Osteocyte (in vitro differentiated cells): Measurements from ENCODE around the gene WDR35. TPM values are rescaled to one million over a fixed set of nuclear protein-coding genes. Genes with fewer than 3 reads are reported as not detected.

Source experiments
- DNase-seq: peaks from one replicate; pipeline ENCODE4 v3.0.0; 2021; ENCODE audit warnings: mixed read lengths; ENCODE audit not compliant: unreplicated experiment; ENCODE audit errors: extremely low spot score
- H3K27ac Mint-ChIP-seq: one replicate; pipeline ENCODE4 v1.8.0; 2021; ENCODE audit warnings: mild to moderate bottlenecking, mixed read lengths; ENCODE audit not compliant: unreplicated experiment
- H3K27me3 Mint-ChIP-seq: one replicate; pipeline ENCODE4 v1.8.0; 2021; ENCODE audit warnings: mixed read lengths; ENCODE audit not compliant: unreplicated experiment
- H3K36me3 Mint-ChIP-seq: one replicate; pipeline ENCODE4 v1.8.0; 2021; ENCODE audit warnings: mixed read lengths; ENCODE audit not compliant: unreplicated experiment
- H3K4me1 Mint-ChIP-seq: one replicate; pipeline ENCODE4 v1.8.0; 2021; ENCODE audit warnings: mixed read lengths; ENCODE audit not compliant: unreplicated experiment
- H3K4me3 Mint-ChIP-seq: one replicate; pipeline ENCODE4 v1.8.0; 2021; ENCODE audit warnings: mild to moderate bottlenecking, moderate library complexity, mixed read lengths; ENCODE audit not compliant: unreplicated experiment
- H3K9me3 Mint-ChIP-seq: one replicate; pipeline ENCODE4 v1.8.0; 2021; ENCODE audit warnings: mixed read lengths; ENCODE audit not compliant: unreplicated experiment
- CTCF ChIP-seq: fragments of 200-600 bp; sonication (generic); IDR thresholded peaks from 2 replicates; pipeline ENCODE4 v1.5.0; 2021; ENCODE audit warnings: antibody characterized with exemption, mild to moderate bottlenecking, moderate library complexity
- long read RNA-seq: library from polyadenylated mRNA; unstranded; transcript quantifications from one replicate; pipeline ENCODE4 v2.0.0, GENCODE V29; 2021
- total RNA-seq: library from RNA; stranded (reverse); gene quantifications from 2 replicates; pipeline ENCODE4 v1.2.1, GENCODE V29; 2021

Gene WDR35
- 11.0 and 11.4 TPM in 2 replicates for total RNA-seq
- long read RNA-seq, full-length matches to known transcripts, result 9 of 62 reads
- long read RNA-seq, partial matches to known transcripts, result 31 of 62 reads
- long read RNA-seq, other reads (novel, unspliced or antisense), result 22 of 62 reads

GRCh38 chr2:19989667-19990415, at the start of gene WDR35:
Gene WDR35, minus strand, starts transcription at chr2:19990105. Its CDS starts 90 bp downstream, at chr2:19990015.
- Mint-ChIP-seq H3K27ac (peak within 1 kb of the TSS; percentile 92), H3K4me1 (peaks cover 22% of the 10 kb centered on the region), H3K27me3 (no peaks in the 10 kb centered on the region), H3K4me3 (peak within 1 kb of the TSS; percentile 93), H3K36me3 (peaks cover 7% of the 10 kb centered on the region), H3K9me3 (no peaks in the 10 kb centered on the region)
- TF ChIP-seq CTCF, result no peak
- DNase-seq, result peak; percentile 99

GRCh38 chr2:20037660-20038059, 47.8 kb upstream of the WDR35 start:
- no peak overlapping the region for H3K4me3 Mint-ChIP-seq
- H3K9me3 Mint-ChIP-seq, result no peaks in the 10 kb centered on the region
- no peak for DNase-seq
- H3K36me3 Mint-ChIP-seq, result peaks cover 71% of the 10 kb centered on the region
- TF ChIP-seq CTCF, result no peak
- peaks cover 43% of the 10 kb centered on the region for H3K4me1 Mint-ChIP-seq
- H3K27ac Mint-ChIP-seq, result no peak overlapping the region
- no peaks in the 10 kb centered on the region for H3K27me3 Mint-ChIP-seq

- no peak for TF ChIP-seq CTCF
- Mint-ChIP-seq H3K36me3 (peaks cover 80% of the 10 kb centered on the region), H3K27me3 (no peaks in the 10 kb centered on the region), H3K4me1 (peaks cover 29% of the 10 kb centered on the region), H3K4me3 (no peak overlapping the region), H3K9me3 (no peaks in the 10 kb centered on the region), H3K27ac (peak overlapping the region; percentile 6)
- DNase-seq, result no peak
These were observed 46.2 kb upstream of the WDR35 start for GRCh38 chr2:20035955-20036666.

- no peak for TF ChIP-seq CTCF
- no peak for DNase-seq
- H3K4me1 Mint-ChIP-seq, result peaks cover 20% of the 10 kb centered on the region
- peaks cover 9% of the 10 kb centered on the region for H3K9me3 Mint-ChIP-seq
- no peak overlapping the region for H3K27ac Mint-ChIP-seq
- H3K36me3 Mint-ChIP-seq, result peaks cover 85% of the 10 kb centered on the region
- no peaks in the 10 kb centered on the region for H3K27me3 Mint-ChIP-seq
- no peak overlapping the region for H3K4me3 Mint-ChIP-seq
These were observed 44.9 kb upstream of the WDR35 start for GRCh38 chr2:20034821-20035220.

- no peak for TF ChIP-seq CTCF
- Mint-ChIP-seq H3K4me1 (peaks cover 20% of the 10 kb centered on the region), H3K4me3 (no peak overlapping the region), H3K27me3 (no peaks in the 10 kb centered on the region), H3K27ac (peak overlapping the region; percentile 8), H3K36me3 (peaks cover 88% of the 10 kb centered on the region), H3K9me3 (peaks cover 15% of the 10 kb centered on the region)
- no peak for DNase-seq
These were observed 44.3 kb upstream of the WDR35 start for GRCh38 chr2:20034218-20034617.
